Uterus (tissue), 2 donors: Measurements from ENCODE around the gene PLEKHB2.

Experiments used
- CTCF ChIP-seq, 4 experiments: fragments of 200-600 bp in 2 of 4; fragments of 450-650 bp in 2 of 4; sonication (generic) in 2 of 4; IDR thresholded peaks; one replicate each; pipeline ENCODE4 v1.5.1; 2016 to 2019; ENCODE audit warnings: antibody characterized with exemption in 4 of 4, mild to moderate bottlenecking in 2 of 4, moderate library complexity in 1 of 4
- POLR2A ChIP-seq, 2 donors: fragments of 450-650 bp; IDR thresholded peaks; one replicate each; pipeline ENCODE4 v1.6.1; 2016; ENCODE audit warnings: antibody characterized with exemption in 2 of 2, mild to moderate bottlenecking in 1 of 2, moderate library complexity in 1 of 2

- TF ChIP-seq CTCF (IDR thresholded peaks at IDR 0.05) = no peak
- TF ChIP-seq POLR2A (IDR thresholded peaks at IDR 0.05) = no peak
Measured at GRCh38 chr2:131122496-131122895, 17.4 kb downstream of the PLEKHB2 start.
